ENCODE results near the gene KRT31. TPM values are rescaled to one million over a fixed set of nuclear protein-coding genes. Genes with fewer than 3 reads are reported as not detected.
"Not testable (repeated sequence)": the region's sequence is repeated elsewhere in the genome, so short reads cannot be mapped to it uniquely, and the experiment has no call there.

KRT31 gene
- total RNA-seq, 1 donor from 2014 or later, result not detected

DNA sequence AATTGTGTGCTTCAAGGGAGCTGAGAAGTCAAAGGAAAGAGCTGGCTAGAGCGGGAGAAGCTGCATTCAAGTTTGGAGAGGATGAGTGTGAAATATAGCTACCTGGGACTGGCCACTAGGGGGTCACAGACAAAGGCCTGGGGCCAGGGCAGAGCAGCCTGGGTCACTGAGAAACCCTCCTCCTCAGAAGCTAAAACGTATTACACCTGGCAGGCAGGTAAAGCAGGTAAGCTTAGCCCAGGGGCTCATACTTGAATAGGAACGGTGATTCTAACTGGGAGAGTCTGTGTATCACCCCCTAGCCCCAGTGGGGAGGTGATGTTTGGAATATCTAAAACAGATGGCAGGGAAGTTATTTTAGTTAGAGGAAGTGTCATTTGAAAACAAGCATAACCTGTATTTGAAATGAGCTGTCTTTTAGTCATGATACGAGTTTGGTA, 20.2 kb upstream of the KRT31 start:
- DNase-seq (ENCODE audit: low spot score), result no peak

DNA sequence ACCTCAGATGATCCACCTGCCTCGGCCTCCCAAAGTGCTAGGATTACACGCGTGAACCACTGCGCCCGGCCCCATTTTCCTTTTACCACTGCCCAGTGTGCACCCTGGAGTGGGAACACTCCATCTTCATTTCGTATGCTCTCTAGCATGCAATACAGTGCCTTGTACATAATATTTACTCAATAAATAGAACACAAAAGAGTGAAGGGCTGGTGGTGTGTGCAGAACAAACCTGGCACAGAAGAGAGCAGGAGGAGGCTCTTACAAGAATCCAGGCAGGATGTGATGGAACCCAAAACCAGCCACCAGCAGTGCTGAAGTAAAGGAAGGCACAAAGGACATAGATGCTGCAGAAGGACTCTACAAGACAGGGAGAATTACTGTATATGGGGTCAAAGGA, 19.7 kb upstream of the KRT31 start:
- no peak for DNase-seq (ENCODE audit: low spot score)

- no peak for DNase-seq (ENCODE audit: low spot score)
Observed at GRCh38 chr17:41416479-41416878, 19.1 kb upstream of the KRT31 start.

GRCh38 chr17:41415833-41416335, 18.5 kb upstream of the KRT31 start:
- DNase-seq (ENCODE audit: low spot score), result no peak

- no peak for DNase-seq (ENCODE audit: low spot score)
Observed at GRCh38 chr17:41415411-41415810, 18.0 kb upstream of the KRT31 start.

DNA sequence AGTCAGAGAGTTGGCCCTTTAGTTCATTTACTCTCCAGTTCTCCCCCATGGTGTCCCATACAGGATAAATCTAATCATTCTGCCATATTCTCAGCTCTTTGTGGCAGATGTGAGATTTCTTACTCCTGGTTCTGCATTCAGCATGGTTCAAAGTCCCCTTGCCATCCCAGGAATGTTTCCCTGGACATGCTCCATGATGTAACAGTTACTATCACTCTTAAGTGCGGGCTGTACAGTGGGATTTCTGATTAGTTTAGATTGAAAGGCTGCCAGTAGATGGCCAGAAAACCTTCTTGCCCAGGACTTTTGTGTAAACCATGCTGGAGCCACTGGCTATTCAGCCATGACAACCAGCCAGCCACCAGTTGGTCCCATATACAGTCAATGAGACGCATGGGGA, 16.6 kb upstream of the KRT31 start:
- no peak for DNase-seq (ENCODE audit: low spot score)

DNA sequence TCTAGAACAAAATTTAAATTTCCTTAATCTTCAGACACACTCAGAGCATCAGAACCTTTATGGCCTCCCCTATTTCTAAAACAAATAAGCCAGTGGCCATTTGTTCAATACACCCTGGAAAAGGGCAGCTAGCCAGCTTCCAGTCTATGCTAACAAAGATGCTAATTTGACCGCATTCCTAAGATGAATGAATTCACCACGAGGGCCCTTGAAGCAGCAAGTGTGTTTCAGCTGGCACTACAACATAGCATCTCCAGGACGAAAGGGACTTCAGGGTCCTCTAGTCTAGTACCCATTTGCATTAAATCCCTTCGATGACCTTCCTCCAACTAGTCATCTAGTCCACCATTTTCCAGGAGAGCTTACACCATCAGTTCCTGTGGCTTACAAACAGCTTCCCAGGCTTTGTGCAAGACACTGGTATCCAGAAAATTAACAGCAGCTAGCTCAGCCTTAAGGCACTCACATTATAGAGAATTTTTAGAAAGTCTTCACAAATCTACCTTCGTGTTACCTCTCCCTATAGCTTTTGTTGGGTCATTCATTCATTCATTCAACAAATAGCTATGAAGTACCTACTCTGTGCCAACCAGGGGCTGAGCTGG, 16.0 kb upstream of the KRT31 start:
- no peak for DNase-seq (ENCODE audit: low spot score)

- no peak for DNase-seq (ENCODE audit: low spot score)
Observed at GRCh38 chr17:41411072-41411840, 13.8 kb upstream of the KRT31 start.

DNA sequence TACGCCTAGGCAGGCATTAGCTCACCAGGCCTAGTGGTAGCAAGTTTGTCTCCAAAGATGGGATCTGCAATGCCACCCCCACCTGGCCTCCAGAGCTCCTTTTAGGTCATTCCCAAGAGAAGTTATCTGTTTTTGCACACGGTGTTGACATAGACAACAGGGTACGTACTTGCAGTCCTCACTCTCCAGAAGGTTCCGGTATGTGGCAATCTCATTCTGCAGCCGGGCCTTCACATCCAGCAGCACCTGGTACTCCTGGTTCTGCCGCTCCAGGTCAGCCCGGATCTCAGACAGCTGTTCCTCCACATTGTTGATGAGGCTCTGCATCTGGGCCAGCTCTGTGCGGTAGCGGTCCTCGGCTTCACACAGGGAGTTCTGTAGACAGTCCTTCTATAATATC, 9.8 kb upstream of the KRT31 start:
- DNase-seq (ENCODE audit: low spot score), result no peak

DNA sequence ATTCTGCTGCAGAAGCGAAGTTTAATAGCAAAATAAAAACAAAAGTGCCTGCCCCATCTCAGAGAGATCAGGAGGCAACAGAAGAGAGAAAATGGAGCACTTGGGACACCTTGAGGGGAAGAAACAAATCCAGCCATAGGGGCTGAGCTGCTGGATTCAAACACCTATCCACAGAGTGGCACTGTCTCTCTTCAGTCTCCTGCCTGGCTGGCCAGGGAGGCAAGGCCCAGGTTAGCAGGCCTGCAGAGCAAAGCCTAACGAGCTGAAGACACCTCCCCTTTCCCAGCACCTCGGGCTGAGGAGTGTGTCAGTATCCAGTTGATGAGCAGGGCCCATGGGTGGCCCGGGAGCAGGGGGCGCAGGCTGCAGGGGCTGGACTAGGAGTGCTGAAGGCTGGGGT, 8.8 kb upstream of the KRT31 start:
- no peak for DNase-seq (ENCODE audit: low spot score)

DNA sequence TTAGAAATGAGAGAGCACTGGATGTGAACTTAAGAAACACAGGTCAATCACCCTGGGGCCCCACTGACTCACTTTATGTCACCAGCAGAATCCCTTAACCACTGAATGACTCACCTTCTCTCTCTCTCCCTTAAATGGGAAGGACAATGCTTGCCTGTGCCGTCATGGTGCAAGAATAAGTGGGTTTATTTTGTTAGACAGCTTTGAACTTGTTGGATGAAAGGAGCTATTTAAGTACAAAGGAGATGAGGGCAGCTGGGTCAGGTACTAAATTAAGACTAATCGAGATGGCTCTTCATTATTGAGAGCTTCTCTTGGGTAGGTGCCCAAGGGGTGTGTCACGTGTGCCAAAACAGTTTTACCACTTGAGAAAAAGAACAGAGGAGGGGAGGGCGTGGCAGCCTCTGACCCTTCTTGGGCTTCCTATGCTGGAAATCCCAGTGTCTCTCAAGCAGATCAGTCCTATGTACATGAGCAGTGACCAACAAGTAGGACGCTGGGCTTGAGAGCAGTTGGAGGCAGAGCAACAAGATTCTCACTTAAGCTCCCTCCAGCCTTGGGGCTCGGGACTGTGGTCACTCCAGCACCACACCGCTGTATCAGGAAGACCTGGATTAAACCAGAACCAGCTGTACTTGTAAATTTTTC, 6.7 kb upstream of the KRT31 start:
- peak; percentile 46 for DNase-seq (ENCODE audit: low spot score)

DNA sequence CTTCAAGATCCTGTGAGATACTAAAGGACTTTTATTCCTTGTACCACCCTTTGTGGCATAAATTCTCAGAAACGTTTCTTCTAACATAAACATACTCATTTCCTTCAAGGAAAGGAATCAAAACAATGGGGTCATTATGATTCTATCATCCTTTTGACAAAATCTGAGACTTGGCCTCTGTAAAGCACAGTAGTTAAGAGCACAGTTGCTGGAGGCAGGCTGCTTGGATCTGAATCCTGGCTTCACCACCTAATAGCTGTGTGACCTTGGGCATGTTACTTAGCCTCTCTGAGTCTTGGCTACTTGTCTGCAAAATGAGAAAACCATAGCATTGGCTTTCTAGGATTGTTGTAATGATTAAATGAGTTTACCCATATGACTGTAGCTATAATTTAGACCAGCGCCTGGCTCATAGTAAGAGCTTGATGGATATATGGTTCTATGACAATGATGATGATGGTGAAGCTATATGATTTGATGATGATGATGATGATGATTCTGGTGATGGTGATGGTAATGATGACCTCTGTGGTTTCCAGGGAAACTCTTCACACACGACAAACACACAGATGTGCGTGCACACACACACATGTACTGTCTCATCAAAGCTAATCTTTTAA, 6.1 kb upstream of the KRT31 start:
- DNase-seq (ENCODE audit: low spot score), result no peak

DNA sequence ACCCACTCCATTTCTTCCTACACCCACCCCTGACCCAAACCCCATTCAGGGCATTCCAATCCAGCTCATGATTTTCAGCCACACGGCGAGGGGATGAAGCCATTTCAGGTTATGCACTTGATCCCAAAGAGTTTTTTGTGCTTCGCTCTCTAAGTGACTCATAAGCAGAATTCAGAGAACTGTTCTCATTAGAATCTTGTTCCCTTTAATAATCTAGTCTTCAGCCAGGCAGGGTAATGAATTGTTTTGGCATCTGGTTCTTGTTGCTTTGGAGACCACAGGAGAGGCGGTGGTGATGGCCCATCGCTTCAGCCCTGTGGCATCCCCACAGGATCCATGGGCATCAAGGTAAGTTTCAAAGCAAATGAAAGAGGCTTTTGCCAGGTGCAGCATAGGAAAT, 4.8 kb upstream of the KRT31 start:
- no peak for DNase-seq (ENCODE audit: low spot score)

DNA sequence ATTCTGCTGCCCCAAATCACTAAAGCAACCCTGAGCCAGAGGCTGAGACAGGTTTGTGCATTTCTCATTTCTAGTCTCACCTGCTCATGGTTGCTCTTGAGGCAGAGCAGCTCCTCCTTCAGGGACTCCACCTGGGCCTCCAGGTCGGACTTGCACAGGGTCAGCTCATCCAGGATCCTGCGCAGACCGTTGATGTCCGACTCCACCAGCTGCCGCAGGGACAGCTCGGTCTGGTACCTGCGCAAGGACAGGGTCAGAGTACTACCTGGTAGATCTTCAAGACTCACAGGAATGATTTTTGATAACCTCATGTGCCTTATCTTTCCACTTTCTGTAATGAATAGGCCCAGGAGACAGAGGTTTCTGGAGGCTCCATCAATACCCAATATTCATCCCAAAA, 1.1 kb downstream of the KRT31 start:
- DNase-seq (ENCODE audit: low spot score), result no peak

- no peak for DNase-seq (ENCODE audit: low spot score)
Observed at GRCh38 chr17:41395611-41396010, 1.8 kb downstream of the KRT31 start.

- not testable (repeated sequence) for DNase-seq (ENCODE audit: low spot score)
Observed at GRCh38 chr17:41395044-41395443, 2.4 kb downstream of the KRT31 start.

DNA sequence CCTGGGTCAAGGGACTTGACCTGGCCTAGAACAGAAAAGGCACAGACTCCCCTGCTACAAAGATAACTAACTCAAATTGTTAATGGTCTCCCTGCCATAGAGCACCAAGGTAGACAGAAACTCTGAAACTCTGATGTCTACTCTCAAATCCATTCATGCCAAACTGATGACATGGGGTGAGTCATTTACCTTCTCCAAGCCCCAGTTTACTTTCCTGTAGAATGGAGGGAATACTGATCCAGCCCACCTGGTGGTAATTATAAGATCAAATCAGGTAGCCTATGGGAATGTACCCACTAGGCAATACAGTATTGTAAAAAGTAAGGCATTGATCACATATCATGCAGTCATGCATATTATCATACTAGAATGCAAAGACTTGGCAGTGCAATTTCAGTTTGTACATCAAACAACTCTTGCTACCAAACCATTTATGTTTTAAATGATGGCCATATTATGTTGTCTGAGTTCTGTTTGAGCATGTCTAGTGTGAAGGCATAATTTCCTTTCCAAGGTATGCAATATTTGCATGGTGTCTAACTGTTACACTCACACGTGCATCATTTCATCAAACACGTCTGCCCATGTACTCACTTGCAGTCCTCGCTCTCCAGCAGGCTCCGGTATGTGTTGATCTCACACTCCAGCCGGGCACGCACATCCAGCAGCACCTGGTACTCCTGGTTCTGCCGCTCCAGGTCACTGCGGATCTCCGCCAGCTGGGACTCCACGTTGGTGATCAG, 3.0 kb downstream of the KRT31 start:
- no peak for DNase-seq (ENCODE audit: low spot score)

GRCh38 chr17:41393826-41394225, 3.6 kb downstream of the KRT31 start:
- no peak for DNase-seq (ENCODE audit: low spot score)

GRCh38 chr17:41393294-41393693, 4.1 kb downstream of the KRT31 start:
- peak; percentile 60 for DNase-seq (ENCODE audit: low spot score)

DNA sequence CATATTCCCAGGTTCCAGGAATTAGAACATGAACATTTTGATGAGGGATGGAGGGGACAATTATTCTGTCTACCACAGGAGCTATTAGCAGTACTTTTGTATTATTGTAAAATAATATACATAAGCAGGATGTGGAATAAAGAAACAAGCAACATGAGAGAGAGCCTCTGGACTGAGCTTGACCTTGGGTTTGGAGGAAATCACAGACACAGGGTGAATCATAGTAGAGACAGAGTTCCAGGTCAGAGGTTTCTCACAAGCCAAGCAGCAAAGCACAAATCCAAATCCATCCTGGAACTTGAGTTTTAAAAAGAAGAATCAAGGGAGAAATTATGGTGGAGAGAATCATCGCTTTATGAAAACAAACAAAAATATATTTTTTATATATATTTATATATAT, 5.1 kb downstream of the KRT31 start:
- DNase-seq (ENCODE audit: low spot score), result no peak

GRCh38 chr17:41391535-41391934, 5.9 kb downstream of the KRT31 start:
- no peak for DNase-seq (ENCODE audit: low spot score)

All from umbilical cord (tissue), 2 donors.